GM21528 (cell line): ENCODE data around the gene ROBO4.

Experiments used
- ATAC-seq: cut with Tn5 transposase; IDR thresholded peaks from one replicate; pipeline ENCODE4 v1.9.1; 2021; ENCODE audit warnings: mild to moderate bottlenecking, moderate library complexity; ENCODE audit not compliant: unreplicated experiment, low FRiP score

Gene ROBO4

DNA sequence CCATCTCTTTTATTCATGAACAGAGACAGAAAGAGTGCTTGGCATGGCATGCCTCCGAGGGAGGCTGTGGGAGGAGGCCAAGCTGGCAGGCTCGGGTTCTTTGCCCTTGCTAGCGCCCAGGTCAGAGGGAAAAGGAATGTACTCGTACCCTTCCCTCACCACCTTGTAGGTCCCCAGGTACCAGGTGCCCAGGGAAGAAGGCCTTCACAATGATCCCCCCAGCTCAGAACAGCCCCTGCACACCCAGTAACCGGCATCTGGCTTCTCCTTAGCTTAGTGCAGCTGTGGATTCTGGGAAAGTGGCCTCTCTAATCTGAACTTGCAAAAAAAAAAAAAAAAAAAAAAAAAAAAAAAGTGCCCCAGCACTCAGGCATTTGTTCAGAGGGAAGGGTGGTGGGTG lies 22.7 kb upstream of the ROBO4 start:
- no peak for ATAC-seq

DNA sequence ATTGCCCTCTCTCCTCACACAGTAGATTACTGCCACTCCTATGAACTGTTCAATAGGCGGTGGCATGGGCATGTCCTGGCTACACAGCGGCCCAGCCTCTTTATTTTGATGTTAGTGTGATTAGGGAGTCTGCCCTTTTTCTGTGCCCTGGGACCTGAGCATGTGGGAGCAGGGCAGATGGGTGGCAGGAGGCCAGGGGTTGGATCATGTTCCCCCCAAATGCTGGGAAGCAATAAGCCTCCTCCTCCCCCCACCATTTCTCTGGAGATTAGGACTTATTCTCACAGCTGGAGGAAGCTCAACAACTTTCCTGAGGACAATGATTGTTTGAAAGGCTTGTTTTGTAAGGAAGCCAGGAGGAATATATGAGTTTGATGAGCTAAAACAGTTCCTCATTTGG lies 22.2 kb upstream of the ROBO4 start:
- no peak for ATAC-seq

DNA sequence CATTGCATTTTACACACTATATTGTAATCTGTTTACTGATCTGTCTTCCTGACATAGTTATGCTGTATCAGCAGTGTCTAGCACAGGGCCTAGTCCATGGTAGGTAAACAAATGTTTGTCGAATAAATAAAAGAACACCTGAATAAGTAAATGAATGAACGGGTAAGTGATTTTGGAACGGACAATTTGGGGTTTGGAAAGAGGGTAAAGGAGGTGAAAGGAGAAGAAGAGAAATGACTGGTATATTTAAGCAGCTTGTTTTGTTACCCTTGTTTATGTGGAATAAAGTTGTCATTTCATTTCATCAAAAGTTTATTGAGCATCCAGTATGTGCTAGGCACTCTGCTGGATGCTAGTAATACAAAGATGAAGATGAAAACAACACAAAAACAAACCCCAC lies 21.3 kb upstream of the ROBO4 start, which contains the start of gene HEPN1:
HEPN1 (plus strand) TSS at position 301 of the 400 bp plus-strand sequence.
- ATAC-seq, result no peak

DNA sequence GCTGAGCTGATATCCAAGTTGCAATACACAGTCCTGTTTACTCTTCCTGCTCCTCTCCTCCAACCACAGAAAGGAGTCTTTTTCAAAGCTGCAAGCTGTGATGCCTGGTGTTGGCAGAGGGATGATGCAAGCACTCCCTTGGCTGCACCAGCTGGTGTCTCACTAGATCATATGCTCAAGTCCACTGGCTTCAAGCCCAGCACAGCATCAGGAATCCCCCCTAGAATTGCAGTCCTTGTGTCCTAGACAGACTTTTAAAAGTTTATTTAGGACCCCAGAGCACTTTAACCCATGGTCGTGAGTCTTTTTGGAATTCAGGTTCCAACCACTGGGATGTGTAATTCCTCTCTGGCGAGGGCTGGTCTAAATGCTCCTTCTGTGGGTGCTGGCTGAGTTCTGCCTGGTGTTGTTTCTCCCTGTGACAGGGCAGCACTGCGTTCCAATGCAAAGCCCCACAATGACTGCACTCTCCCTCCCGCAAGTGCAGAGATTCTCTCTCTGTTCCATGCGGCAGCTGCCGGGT lies 19.5 kb upstream of the ROBO4 start:
- ATAC-seq, result no peak

DNA sequence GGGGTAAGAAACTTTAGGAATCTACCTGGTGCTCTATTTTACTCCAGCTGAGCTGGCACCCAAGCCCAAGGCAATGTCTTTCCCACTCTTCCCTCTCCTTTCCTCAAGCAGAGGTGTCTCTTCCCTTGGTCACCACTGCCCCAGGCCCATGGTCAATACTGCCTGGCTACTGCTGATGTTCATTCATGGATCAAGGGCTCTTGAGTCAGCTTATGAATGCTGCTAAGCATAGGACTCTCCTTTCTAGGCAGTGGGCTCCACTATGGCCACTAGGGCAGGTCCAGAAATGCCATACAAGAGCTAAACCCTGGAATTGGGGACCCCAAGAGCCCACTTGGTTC lies 18.7 kb upstream of the ROBO4 start:
- no peak for ATAC-seq

DNA sequence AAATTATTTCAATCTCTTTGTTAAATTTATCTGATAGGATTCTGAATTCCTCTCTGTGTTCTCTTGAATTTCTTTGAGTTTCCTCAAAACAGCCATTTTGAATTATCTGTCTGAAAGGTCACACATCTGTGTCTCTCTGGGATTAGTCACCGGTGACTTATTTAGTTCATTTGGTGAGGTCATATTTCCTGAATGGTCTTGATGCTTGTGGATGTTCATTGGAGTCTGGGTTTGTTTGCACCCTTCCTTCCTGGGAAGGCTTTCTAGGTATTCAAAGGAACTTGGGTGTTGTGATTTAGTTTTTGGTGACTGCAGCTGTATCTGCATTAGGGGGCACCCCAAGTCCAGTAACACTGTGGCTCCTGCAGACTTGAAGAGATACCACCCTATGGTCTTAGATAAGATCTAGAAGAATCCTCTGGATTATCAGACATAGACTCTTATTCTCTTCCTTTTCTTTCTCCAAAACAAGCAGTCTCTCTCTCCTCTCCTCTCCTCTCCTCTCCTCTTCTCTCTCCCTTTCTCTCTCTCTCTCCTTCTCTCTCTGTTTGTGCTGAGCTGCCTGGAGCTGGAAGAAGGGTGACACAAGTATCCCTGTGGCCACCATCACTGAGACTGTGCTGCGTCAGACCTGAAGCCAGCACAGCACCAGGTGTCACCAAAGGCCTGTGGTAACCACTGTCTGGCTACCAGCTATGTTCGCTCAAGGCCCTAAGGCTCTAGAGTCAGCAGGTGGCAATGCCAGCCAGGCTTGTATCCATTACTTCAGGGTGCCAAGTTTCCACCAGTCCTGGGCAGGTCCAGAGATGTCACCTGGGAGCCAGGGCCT lies 18.1 kb upstream of the ROBO4 start:
- no peak for ATAC-seq

DNA sequence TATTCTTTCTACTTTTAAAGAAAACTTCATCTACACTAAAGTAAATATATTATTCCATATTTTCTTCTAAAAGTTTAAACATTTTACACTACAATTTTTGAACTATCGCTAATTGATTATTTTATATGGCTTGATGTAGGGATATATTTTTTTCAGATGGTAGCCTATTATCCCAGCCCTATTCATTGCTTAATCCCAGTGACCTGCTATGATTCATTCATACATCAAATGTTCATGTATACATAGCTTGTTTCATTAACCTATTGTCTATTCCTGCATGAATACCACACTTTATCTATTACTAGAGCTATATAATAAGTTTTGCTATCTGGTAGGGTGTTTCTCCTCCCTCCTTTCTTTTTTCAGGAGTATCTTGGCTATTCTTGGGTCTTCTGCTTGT lies 5.0 kb upstream of the ROBO4 start:
- no peak for ATAC-seq

DNA sequence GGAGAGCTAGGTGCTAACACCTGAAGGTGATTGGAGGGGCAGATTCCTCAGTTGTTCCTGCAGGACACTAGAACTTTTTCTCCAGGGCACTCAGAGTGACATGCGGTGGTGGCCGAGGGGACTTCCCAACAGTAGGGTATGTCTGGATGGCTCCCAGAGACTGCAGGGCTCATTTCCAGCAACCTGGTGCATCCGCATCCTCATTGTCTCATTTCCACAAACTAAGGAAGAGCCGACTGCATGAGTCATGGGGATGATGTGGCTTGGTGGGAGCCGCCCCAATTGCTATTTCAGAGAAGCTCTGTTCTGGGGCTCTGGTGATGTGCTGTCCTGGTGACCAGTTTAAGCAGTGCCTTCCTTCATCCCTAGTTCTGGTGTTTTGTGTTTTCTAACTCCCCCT lies 2.8 kb upstream of the ROBO4 start:
- ATAC-seq, result no peak

DNA sequence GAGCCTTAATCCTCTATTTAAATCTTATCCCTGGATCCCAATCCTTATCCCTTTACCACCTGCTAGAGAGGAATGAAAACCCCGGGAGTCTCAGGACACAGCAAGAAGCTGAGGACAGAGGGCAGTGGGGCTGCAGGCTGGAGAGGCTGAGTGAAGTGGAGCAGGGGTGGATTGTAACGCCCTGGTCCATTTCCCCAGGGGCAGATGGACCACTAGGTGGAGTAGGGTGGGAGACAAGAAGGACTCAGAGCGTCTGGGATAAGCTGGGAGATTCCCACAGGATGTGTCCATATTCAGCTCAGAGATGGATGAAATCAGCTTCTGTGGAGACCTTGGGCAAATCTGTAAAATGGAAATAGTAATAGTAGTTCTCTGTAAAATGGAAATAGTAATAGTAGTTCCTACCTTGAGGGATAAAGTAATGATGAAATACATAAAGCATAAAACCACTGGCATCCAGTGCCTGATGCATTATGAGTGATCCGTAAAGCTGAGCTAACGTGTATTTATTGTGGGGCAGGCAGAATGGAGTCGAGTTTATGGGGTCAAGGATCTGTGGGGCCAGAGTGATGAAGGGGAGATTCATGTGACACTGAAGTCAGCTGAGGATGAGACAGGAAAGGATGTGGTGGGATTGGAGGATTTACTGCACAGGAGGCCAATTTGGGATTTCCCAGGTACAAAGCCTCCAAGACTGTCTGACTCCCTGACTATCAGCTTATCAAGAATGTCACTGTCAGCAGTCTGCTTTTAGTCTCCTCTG lies 1.9 kb upstream of the ROBO4 start:
- ATAC-seq, result no peak

DNA sequence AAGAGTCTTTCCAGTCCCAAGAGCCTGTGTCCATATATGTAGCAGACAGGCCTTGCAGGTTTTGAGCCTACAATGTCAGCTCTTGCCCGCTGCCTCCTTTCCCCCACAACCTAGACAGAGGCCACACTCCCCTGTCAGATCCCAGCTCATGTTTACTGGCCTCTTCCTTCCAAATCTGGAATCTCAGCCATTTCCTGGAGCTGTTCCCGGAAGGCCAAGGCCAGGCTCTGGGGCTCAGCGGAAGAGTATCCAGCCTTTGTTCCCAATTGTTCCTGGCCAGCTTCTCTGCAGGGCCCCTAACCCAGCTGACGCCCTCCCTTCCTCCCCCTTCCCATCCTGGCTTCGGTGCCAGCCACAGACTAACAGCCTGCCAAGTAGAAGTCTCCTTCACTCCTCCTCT lies 1.0 kb upstream of the ROBO4 start:
- no peak for ATAC-seq

DNA sequence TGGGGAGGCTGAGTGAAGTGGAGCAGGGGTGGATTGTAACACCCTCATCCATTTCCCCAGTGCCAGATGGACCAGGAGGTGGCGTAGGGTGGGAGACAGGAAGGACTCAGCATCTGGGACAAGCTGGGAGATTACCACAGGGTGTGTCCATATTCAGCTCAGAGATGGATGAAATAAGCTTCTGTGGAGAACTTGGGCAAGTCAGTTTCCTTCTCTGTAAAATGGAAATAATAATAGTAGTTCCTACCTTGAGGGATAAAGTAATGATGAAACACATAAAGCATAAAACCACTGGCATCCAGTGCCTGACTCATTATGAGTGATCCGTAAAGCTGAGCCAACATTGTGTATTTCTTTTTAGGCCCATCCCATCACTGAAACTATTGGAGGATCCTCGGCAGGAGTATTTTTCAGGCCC lies 607 bp upstream of the ROBO4 start:
- no peak for ATAC-seq

DNA sequence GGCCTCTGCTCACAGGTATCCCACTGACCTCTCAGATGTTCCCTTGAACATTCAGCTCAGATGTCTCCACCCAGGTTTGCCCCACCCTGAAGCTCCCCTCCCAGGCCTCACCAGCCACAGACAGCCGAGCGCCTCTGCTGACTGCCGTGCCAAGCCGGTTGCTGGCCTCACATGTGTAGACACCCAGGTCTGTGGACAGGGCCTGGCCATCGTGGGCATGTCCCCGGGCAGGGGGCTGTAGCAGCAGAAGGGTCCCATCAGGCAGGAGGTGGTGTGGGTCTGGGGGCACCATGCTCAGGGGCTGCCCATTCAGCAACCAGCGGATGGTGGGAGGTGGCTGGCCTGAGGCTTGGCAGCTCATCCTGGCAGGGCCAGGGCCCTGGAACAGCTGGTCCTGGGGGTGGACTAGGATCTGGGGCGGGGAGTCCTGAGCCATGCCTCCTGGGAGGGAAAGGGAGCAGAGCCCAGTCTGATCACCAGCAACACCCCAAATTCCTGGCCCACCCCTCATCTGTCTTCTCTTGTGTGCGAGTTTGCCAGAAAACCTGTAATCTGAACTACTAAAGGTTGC lies 759 bp downstream of the ROBO4 start:
- no peak for ATAC-seq

DNA sequence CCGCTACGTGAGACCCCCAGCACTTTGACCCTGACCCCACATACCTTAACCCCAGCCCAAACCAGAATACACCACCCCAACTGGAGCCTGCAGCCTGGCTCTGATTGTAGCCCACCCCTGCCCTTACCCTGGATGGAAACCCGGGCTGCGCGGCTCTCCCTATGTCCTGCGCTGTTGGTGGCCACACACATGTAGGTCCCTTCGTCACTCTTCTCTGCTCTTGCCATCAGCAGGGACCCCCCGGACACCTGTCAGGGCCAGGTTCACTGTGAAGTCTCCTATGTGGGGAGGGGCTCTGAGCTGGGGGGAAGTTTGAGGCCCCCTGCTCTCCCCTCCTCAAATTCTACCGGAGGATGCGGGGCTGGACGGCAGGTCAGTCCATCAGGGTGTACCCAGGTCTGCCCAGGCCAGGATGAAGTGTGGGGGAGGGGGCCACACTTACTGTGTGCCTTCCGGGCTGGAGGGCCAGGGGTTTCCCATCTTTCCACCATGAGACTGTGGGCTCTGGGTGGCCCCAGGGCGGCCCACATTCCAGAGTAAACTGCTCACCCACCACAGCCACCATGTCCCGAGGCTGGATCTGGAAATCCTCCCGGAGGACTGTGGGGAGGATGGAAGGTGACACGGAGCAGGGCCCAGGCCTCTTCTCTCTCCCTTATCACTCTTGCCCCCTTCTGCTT lies 1.5 kb downstream of the ROBO4 start:
- no peak for ATAC-seq

DNA sequence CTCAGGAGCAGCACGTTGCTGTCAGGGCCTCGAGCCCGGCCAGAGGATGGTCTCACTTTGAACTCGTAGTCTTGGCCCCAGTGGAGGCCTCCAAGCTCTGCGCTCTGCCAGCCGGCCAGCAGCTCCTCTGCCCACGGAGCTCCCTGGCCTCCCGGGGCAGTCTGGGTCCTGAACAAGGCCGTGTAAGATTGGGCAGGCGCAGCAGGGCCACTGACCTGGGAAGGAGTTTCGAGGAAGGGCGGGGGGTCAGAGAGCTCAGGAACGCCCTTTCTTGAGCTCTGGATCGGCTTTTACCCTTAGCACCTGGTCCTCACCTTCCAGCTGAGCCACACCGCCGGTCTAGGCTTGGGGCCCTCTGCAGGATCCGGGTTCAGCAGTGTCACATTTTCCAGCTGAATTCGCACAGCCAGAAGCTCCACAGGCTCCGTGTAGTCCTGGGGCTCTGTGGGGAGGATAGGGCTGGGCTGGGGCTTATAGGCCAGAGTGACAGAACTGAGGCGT lies 2.1 kb downstream of the ROBO4 start:
- ATAC-seq, result no peak

DNA sequence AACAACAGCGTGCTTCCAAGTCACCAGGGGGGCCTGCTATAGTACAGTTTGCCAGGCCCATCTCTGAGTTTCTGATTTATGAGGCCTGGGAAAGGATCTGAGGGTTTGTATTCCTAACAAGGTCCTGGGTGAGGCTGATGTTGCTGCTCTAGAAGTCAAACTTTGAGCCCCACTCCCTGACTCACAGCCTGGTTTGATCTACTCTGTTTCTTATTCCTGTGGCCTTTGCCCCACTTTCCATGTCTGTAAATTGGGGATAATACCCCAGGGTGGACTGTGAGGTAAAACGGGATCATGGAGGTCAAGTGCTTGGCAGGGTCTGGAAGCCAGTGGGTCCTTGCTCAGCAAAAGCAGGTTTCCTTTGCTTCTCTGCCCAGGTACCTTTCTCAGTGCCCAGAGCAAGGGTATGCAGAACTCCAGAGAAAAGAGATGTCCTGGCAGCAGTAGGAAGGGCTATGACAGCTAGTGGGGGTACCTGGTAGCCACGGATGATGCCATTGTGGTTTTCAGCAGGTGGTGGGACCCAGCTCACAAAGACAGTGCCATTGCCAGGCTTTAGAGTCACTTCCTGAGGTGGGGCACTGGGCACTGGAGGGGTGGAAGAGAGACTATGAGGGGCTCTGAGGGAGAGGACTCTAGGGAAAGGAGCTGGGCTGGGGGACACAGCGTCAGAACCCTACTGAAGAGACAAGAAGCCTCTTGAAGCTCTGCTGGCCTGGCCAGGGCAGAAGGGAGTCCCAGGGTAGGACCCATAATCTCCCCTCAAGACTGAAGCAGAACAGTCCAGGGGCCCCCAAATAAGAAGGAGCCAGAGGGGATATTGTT lies 2.8 kb downstream of the ROBO4 start:
- ATAC-seq, result no peak

DNA sequence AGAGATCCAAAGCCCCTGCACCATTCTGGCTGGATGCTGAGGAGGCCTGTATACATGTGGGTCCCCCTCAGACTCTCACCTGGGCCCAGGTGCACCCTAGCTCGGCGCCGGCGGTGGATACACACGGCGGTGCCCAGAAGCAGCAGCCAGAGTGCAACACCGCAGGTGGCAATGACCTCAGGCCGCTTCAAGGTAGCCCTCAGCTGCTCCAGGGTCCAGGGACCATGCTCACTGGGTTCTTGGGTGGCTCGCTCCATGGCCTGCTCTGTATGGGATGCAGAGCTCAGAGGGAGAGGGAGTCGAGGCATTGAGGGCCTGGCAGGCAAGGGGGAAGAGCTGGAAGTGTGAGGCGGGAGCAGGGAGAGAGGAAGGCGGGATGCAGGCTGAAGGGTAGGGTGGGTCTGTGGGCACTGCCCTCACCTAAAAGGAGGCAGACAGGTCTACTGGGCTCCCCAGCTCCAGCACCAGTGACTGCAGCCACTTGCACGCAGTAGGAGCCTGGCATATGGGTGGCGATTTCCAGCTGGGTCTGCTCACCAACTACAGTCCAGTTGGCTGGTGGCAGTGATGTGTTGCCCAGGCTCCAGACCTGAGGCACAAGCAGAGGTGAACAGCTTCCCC lies 3.8 kb downstream of the ROBO4 start:
- no peak for ATAC-seq

DNA sequence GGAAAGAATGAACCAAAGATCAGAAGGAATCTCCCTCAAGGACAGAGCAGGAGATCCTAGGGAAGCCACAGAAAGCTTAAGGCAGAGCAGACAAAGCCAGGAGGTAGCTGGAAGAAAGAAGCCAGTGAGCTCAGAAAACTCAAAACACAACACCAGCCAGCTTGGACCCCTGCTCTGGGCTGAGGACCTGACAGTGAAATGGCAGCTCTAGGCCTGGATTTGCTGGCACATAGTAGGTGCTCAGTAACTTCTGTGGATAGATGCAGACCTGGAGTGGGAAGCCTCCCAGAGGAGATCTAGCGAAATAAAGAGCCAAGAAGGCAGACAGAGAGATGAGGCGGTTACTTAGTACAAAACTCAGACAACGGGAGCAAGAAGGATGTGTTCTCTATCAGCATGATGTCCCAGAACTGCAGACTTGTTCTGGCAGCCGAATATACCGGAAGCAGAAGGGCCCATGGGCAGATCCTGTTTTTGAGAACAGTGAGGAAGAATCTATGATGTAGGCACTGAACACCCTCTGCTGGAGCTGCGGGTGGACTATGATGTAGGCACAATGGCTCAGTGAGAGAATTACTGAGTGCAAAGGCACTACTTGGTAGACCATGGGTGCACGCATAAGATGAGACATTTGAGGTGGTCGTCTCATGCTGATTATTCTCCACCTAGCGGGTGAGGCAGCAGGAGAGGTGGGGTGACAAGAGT lies 4.8 kb downstream of the ROBO4 start:
- ATAC-seq, result no peak

DNA sequence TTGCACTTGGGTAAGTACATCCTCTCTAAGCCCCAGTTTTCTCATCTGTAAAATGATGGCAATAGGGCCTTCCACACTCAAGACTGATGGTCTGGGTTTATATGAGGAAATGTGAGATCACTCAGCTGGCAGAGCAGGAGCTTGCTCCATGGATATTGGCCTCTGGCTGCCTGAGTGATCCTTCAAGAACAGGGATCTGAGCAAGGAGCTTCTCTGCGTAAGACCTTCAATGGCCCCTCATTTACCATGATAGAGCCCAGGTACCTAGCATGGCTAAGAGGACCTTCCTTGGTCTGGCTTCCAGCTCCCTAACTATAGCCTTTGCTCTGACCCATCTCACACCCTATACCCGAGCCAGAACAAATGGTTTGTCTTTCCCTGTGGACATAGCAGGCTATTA lies 5.5 kb downstream of the ROBO4 start:
- ATAC-seq, result no peak

DNA sequence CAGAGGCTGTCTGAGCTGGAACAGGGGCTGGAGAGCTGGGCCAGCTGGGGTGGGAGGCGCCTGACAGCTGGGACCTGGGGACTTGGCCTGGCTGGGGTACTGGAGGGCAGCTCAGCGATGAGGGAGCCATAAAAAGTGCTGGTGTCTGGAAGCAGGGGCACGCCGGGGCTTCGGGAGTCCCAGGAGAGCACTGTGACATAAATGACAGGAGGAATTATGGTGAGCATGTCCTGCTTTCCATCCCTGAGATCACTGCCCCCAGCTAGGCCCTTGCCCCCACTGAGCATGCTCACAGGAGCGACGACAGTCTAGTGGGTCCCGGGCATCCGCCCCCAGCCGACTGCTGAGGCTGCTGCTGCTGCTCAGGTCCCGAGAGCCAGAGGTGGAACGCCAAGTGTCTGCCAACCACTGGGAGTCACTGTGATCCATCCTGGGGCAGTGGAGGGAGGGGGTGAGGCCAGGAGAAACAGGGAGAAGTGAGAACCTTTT lies 6.2 kb downstream of the ROBO4 start:
- no peak for ATAC-seq
